Measurements from ENCODE around the gene TNC.

GRCh38 chr9:115024925-115025535 is 92.9 kb downstream of the TNC start:
- no peak for TF ChIP-seq CTCF (IDR thresholded peaks at IDR 0.05 in 8 of 11, conservative IDR thresholded peaks at IDR 0.05 in 3 of 11)
- no peak for TF ChIP-seq POLR2AphosphoS5 (IDR thresholded peaks at IDR 0.05)
- no peak for TF ChIP-seq POLR2A (IDR thresholded peaks at IDR 0.05)

Measured in spleen (tissue), 7 donors.